ENCODE results near the gene ZFP36L1.

DNA sequence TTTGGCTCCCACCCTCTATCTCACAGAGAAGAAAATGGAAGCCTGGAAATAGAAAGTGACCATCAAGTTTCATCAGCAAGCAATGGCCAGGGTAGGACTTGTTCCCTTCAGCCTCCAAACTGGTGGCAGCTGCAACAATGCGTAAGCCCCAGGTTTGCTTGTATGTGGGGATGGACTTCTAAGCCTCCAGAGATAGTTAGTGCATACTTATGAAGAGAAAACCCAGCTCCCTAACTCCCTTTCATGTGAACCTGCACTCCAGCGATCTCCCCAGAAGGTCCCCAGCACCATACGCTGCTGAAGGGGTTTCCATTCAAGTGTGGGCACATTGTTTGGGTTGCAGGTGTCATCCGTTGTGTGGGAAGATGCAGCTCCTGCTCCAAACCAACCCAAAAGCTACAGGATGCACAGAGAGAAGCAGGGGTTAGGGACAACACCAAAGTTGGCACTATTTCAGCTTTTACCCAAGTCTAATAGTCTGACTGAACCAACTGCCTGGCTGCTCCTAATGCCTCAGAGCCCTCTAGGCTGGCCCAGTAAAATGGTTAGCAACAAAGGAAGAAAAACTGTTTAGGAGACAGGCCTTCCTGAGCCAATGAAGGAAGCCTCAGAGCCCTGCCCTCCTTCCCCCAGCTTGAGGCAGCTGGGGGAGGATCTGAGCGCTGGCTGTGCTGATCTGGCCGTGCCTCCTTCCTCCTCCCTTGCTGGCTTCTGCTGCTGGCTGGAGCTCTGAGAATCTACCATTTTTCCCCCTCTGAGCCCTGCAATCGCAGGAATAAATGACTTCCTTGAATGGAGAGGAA lies 12.3 kb downstream of the ZFP36L1 start:
- TF ChIP-seq, protein P1, sequence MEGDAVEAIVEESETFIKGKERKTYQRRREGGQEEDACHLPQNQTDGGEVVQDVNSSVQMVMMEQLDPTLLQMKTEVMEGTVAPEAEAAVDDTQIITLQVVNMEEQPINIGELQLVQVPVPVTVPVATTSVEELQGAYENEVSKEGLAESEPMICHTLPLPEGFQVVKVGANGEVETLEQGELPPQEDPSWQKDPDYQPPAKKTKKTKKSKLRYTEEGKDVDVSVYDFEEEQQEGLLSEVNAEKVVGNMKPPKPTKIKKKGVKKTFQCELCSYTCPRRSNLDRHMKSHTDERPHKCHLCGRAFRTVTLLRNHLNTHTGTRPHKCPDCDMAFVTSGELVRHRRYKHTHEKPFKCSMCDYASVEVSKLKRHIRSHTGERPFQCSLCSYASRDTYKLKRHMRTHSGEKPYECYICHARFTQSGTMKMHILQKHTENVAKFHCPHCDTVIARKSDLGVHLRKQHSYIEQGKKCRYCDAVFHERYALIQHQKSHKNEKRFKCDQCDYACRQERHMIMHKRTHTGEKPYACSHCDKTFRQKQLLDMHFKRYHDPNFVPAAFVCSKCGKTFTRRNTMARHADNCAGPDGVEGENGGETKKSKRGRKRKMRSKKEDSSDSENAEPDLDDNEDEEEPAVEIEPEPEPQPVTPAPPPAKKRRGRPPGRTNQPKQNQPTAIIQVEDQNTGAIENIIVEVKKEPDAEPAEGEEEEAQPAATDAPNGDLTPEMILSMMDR (IDR thresholded peaks at IDR 0.05), result no peak
- no peak for TF ChIP-seq POLR2AphosphoS5 (IDR thresholded peaks at IDR 0.05)
- no peak for TF ChIP-seq POLR2A (IDR thresholded peaks at IDR 0.05)
- no peak for TF ChIP-seq EP300 (IDR thresholded peaks at IDR 0.05)
